ENCODE results near the gene OR9Q1. TPM values are rescaled to one million over a fixed set of nuclear protein-coding genes. Genes with fewer than 3 reads are reported as not detected.

Gene OR9Q1
- total RNA-seq, 5 donors from 2014 or later (not counting 1 experiment from before 2014, with no cell fraction given): not detected

DNA sequence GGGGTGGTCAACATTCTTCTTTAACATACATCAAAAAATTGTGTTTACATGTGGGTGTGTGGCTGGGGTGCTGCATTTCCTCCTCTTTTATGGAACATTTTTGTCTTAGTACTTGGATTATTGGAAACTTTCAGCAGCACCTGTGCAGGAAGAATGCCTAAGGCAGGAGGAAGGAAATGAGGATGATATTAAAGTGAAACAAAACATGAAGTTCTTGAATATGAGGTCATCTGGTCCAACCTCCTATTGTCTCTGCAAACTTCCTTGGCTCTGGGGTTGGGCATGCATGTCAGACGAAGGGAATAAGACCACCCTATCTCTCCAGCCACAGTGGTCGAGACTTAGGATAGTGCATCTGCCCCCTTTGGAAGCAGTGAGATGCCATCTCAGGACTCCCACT is 20.6 kb upstream of the OR9Q1 start:
- WGBS (ENCODE audit: insufficient coverage): no CpG with 5 or more reads among the region's 2 CpGs
- no peaks in the 10 kb centered on the region for H3K9me3 Mint-ChIP-seq
- H3K4me3 Mint-ChIP-seq: no peak overlapping the region
- ChIA-PET POLR2A (no interaction called here), CTCF (no interaction called here)
- DNase-seq (no peak), ATAC-seq (replicated peaks in 1 of 4) (no peak)
- Histone ChIP-seq H3K4me3 (ENCODE audit: control insufficient read depth in 1 of 2, extremely low read depth in 1 of 2, low read length in 1 of 2) (no peak overlapping the region), H3K9me3 (no peaks in the 10 kb centered on the region), H3K27ac (ENCODE audit: low read length) (no peak overlapping the region), H3K27me3 (replicated peaks in 1 of 2; ENCODE audit: control insufficient read depth in 2 of 2, extremely low read depth in 1 of 2, insufficient read depth in 2 of 2, low read length in 1 of 2) (peaks cover 0 to 7% of the 10 kb centered on the region in 2 experiments), H3K4me1 (ENCODE audit: control insufficient read depth in 1 of 2, extremely low read depth in 1 of 2, insufficient read depth in 2 of 2, low read length in 2 of 2) (no peaks in the 10 kb centered on the region), H3K36me3 (ENCODE audit: control insufficient read depth in 2 of 2, extremely low read depth in 1 of 2, insufficient read depth in 1 of 2, low read length in 1 of 2) (no peaks in the 10 kb centered on the region)
- peaks cover 28 to 32% of the 10 kb centered on the region in 2 donors for H3K27me3 Mint-ChIP-seq
- H3K4me1 Mint-ChIP-seq: peaks cover 0 to 11% (median 3%) of the 10 kb centered on the region in 3 donors
- H3K27ac Mint-ChIP-seq: no peak overlapping the region
- H3K36me3 Mint-ChIP-seq: no peaks in the 10 kb centered on the region

DNA sequence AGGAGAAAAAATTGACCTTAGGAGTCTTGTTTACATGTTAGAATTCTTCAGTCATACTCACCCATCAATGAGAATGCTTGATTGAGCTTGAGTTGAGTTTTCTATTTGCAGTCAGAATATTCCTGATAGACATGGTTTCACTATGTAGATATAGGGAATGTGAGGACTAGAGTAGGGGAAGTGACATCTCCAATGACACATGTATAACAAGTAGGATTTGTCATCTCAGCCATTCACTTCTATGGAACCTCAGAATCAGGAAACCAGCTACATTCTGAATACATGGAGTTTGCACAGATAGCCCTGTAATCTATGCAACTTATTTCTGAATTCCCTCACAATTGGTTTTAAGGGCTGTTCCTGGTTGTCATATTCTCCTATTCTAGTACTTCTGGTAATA is 20.1 kb upstream of the OR9Q1 start:
- Histone ChIP-seq H3K9me3 (no peaks in the 10 kb centered on the region), H3K4me1 (ENCODE audit: control insufficient read depth in 1 of 2, extremely low read depth in 1 of 2, insufficient read depth in 2 of 2, low read length in 2 of 2) (no peaks in the 10 kb centered on the region), H3K36me3 (ENCODE audit: control insufficient read depth in 2 of 2, extremely low read depth in 1 of 2, insufficient read depth in 1 of 2, low read length in 1 of 2) (no peaks in the 10 kb centered on the region), H3K27me3 (replicated peaks in 1 of 2; ENCODE audit: control insufficient read depth in 2 of 2, extremely low read depth in 1 of 2, insufficient read depth in 2 of 2, low read length in 1 of 2) (peaks cover 0 to 7% of the 10 kb centered on the region in 2 experiments), H3K4me3 (ENCODE audit: control insufficient read depth in 1 of 2, extremely low read depth in 1 of 2, low read length in 1 of 2) (no peak overlapping the region), H3K27ac (ENCODE audit: low read length) (no peak overlapping the region)
- ATAC-seq (replicated peaks in 1 of 4): no peak
- H3K4me3 Mint-ChIP-seq: no peak overlapping the region
- POLR2A ChIA-PET: no interaction called here
- H3K9me3 Mint-ChIP-seq: no peaks in the 10 kb centered on the region
- no peak for DNase-seq
- no peaks in the 10 kb centered on the region for H3K36me3 Mint-ChIP-seq
- H3K4me1 Mint-ChIP-seq: peaks cover 0 to 11% (median 3%) of the 10 kb centered on the region in 3 donors
- CTCF ChIA-PET: no interaction called here
- no peak overlapping the region for H3K27ac Mint-ChIP-seq
- H3K27me3 Mint-ChIP-seq: peaks cover 28 to 32% of the 10 kb centered on the region in 2 donors

DNA sequence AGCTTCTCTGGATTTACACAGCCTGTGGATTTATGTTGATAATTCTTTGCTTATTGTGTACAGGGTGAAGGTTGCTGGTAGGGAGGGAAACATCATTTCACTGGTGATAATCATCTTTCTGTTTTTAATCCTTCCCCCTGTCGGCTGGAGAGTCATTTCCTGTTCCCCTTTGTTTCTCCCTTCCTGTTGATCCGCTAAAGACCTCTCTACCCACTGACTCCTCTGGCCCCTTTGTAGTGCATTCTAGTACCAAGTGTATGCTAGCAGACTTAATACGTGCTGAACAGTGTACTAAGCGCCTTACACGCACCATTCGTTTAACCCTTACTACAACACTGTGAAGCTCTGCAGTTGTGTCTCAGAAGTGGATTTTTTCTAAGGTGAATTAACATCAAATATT is 19.0 kb upstream of the OR9Q1 start:
- Mint-ChIP-seq H3K36me3 (no peaks in the 10 kb centered on the region), H3K27ac (peak overlapping the region in 1 of 2 donors; percentile 9), H3K27me3 (peaks cover 28 to 32% of the 10 kb centered on the region in 2 donors), H3K4me3 (no peak overlapping the region), H3K4me1 (peaks cover 0 to 11% (median 3%) of the 10 kb centered on the region in 3 donors), H3K9me3 (no peaks in the 10 kb centered on the region)
- Histone ChIP-seq H3K4me3 (ENCODE audit: control insufficient read depth in 1 of 2, extremely low read depth in 1 of 2, low read length in 1 of 2) (no peak overlapping the region), H3K9me3 (no peaks in the 10 kb centered on the region), H3K36me3 (ENCODE audit: control insufficient read depth in 2 of 2, extremely low read depth in 1 of 2, insufficient read depth in 1 of 2, low read length in 1 of 2) (no peaks in the 10 kb centered on the region), H3K27me3 (replicated peaks in 1 of 2; ENCODE audit: control insufficient read depth in 2 of 2, extremely low read depth in 1 of 2, insufficient read depth in 2 of 2, low read length in 1 of 2) (peaks cover 0 to 7% of the 10 kb centered on the region in 2 experiments), H3K4me1 (ENCODE audit: control insufficient read depth in 1 of 2, extremely low read depth in 1 of 2, insufficient read depth in 2 of 2, low read length in 2 of 2) (no peaks in the 10 kb centered on the region), H3K27ac (ENCODE audit: low read length) (no peak overlapping the region)
- no peak for DNase-seq
- ChIA-PET CTCF (no interaction called here), POLR2A (no interaction called here)
- no CpG with 5 or more reads among the region's 6 CpGs for WGBS (ENCODE audit: insufficient coverage)
- no peak for ATAC-seq (replicated peaks in 1 of 4)

DNA sequence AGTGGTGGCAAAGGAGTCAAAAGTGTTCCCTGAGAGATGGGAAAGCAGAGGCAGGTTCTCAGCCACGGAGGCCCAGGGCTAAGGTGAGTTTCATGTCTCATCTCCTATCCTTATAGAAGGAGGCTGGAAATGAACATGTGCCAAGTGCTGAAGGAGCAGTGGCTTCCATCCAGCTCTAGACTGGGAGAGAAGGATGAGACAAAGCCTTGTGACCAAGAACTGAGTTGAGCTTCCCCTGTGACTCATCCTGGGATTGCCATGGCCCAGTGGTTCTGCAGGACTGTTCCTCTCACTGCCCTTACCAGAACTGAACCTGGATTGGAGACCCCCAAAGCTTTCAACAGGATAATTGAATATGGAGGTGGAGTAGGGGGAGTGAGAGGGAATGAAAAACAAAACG is 16.7 kb upstream of the OR9Q1 start:
- Histone ChIP-seq H3K27ac (ENCODE audit: low read length) (no peak overlapping the region), H3K27me3 (replicated peaks in 1 of 2; ENCODE audit: control insufficient read depth in 2 of 2, extremely low read depth in 1 of 2, insufficient read depth in 2 of 2, low read length in 1 of 2) (peaks cover 0 to 7% of the 10 kb centered on the region in 2 experiments), H3K36me3 (ENCODE audit: control insufficient read depth in 2 of 2, extremely low read depth in 1 of 2, insufficient read depth in 1 of 2, low read length in 1 of 2) (no peaks in the 10 kb centered on the region), H3K4me1 (ENCODE audit: control insufficient read depth in 1 of 2, extremely low read depth in 1 of 2, insufficient read depth in 2 of 2, low read length in 2 of 2) (no peaks in the 10 kb centered on the region), H3K9me3 (no peaks in the 10 kb centered on the region), H3K4me3 (ENCODE audit: control insufficient read depth in 1 of 2, extremely low read depth in 1 of 2, low read length in 1 of 2) (no peak overlapping the region)
- no peaks in the 10 kb centered on the region for H3K36me3 Mint-ChIP-seq
- no peak overlapping the region for H3K4me3 Mint-ChIP-seq
- H3K27me3 Mint-ChIP-seq: peaks cover 25 to 38% of the 10 kb centered on the region in 2 donors
- no peak overlapping the region for H3K27ac Mint-ChIP-seq
- H3K4me1 Mint-ChIP-seq: peaks cover 0 to 11% (median 3%) of the 10 kb centered on the region in 3 donors
- no CpG with 5 or more reads among the region's 2 CpGs for WGBS (ENCODE audit: insufficient coverage)
- no peaks in the 10 kb centered on the region for H3K9me3 Mint-ChIP-seq
- ChIA-PET POLR2A (no interaction called here), CTCF (no interaction called here)
- ATAC-seq (replicated peaks in 1 of 4) (no peak), DNase-seq (no peak)

DNA sequence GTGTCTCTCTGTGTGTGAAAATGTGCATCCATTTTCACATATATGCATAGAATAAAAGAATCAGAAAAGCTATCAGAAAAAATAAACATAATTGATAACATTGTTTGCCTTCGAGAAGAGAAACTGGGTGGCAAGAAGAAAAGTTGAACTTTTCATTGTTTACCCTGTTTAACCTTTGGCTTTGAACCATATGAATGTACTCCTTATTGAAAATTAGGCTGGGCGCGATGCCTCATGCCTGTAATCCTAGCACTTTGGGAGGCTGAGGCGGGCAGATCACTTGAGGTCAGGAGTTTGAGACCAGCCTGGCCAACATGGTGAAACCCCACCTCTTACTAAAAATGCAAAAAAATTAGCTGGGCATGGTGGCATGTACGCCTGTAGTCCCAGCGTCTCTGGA is 11.9 kb upstream of the OR9Q1 start:
- ATAC-seq (replicated peaks in 1 of 4) (no peak), DNase-seq (no peak)
- Mint-ChIP-seq H3K9me3 (no peaks in the 10 kb centered on the region), H3K27ac (no peak overlapping the region), H3K36me3 (no peaks in the 10 kb centered on the region), H3K27me3 (peaks cover 12 to 14% of the 10 kb centered on the region in 2 donors), H3K4me3 (no peak overlapping the region), H3K4me1 (no peaks in the 10 kb centered on the region)
- WGBS (ENCODE audit: insufficient coverage): 73% methylated on average over 3 of the region's 6 CpGs
- Histone ChIP-seq H3K27me3 (replicated peaks in 1 of 2; ENCODE audit: control insufficient read depth in 2 of 2, extremely low read depth in 1 of 2, insufficient read depth in 2 of 2, low read length in 1 of 2) (peaks cover 0 to 5% of the 10 kb centered on the region in 2 experiments), H3K4me1 (ENCODE audit: control insufficient read depth in 1 of 2, extremely low read depth in 1 of 2, insufficient read depth in 2 of 2, low read length in 2 of 2) (no peaks in the 10 kb centered on the region), H3K36me3 (ENCODE audit: control insufficient read depth in 2 of 2, extremely low read depth in 1 of 2, insufficient read depth in 1 of 2, low read length in 1 of 2) (no peaks in the 10 kb centered on the region), H3K27ac (ENCODE audit: low read length) (no peak overlapping the region), H3K9me3 (no peaks in the 10 kb centered on the region), H3K4me3 (ENCODE audit: control insufficient read depth in 1 of 2, extremely low read depth in 1 of 2, low read length in 1 of 2) (no peak overlapping the region)
- ChIA-PET POLR2A (no interaction called here), CTCF (no interaction called here)

DNA sequence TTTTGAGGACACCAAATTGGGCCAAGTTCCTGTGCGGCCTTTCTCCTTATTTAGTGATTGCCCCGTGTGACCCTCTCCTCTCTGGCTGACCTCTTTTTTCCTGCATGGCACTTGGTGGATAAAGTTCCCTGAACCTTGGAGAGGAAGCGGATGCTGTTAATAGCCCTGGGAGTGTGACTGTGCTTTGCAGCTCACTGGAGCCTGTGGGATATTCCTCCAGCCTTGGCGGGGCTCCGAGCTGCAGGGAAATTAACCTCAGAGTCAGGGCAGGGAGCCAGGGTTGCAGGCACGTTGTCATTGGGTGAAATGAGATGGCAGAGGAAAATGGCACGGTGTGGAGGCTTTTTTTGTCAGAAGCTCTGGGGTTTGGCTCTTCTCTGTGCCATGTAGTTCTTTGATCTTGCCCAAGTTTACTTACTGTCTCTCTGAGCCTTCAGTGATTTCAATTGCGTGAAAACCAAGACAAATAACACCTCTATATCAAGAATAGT is 965 bp downstream of the OR9Q1 start:
- Histone ChIP-seq H3K9me3 (no peaks in the 10 kb centered on the region), H3K27ac (ENCODE audit: low read length) (no peak overlapping the region), H3K4me3 (ENCODE audit: control insufficient read depth in 1 of 2, extremely low read depth in 1 of 2, low read length in 1 of 2) (no peak overlapping the region), H3K27me3 (replicated peaks in 1 of 2; ENCODE audit: control insufficient read depth in 2 of 2, extremely low read depth in 1 of 2, insufficient read depth in 2 of 2, low read length in 1 of 2) (peaks cover 0 to 2% of the 10 kb centered on the region in 2 experiments), H3K4me1 (ENCODE audit: control insufficient read depth in 1 of 2, extremely low read depth in 1 of 2, insufficient read depth in 2 of 2, low read length in 2 of 2) (no peaks in the 10 kb centered on the region), H3K36me3 (ENCODE audit: control insufficient read depth in 2 of 2, extremely low read depth in 1 of 2, insufficient read depth in 1 of 2, low read length in 1 of 2) (no peaks in the 10 kb centered on the region)
- Mint-ChIP-seq H3K4me3 (no peak overlapping the region), H3K4me1 (no peaks in the 10 kb centered on the region), H3K27ac (no peak overlapping the region), H3K27me3 (peaks cover 3 to 6% of the 10 kb centered on the region in 2 donors), H3K36me3 (no peaks in the 10 kb centered on the region), H3K9me3 (no peaks in the 10 kb centered on the region)
- DNase-seq (no peak), ATAC-seq (replicated peaks in 1 of 4) (no peak)
- POLR2A ChIA-PET: no interaction called here
- CTCF ChIA-PET: no interaction called here
- WGBS (ENCODE audit: insufficient coverage): 38% methylated on average over 7 of the region's 8 CpGs

DNA sequence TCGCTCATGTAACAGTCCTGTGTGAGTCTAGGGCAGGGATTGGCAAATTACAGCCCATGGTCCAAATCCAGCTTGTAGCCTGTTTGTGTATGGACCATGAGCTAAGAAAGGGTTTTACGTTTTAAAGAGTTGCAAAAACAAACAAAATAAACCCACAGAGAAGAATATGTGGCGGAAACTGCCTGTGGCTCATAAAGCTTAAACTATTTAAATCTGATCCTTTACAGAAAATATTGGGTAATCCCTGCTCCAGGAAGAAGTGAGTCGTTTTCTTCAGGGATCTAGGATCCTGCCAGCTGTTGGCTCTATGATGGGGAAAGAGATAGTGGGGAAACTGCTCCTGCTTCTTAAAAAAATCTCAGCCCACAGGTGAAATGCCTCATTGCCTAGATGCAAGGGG is 3.7 kb downstream of the OR9Q1 start:
- Histone ChIP-seq H3K9me3 (no peaks in the 10 kb centered on the region), H3K27me3 (replicated peaks in 1 of 2; ENCODE audit: control insufficient read depth in 2 of 2, extremely low read depth in 1 of 2, insufficient read depth in 2 of 2, low read length in 1 of 2) (peaks cover 0 to 2% of the 10 kb centered on the region in 2 experiments), H3K4me3 (ENCODE audit: control insufficient read depth in 1 of 2, extremely low read depth in 1 of 2, low read length in 1 of 2) (no peak overlapping the region), H3K36me3 (ENCODE audit: control insufficient read depth in 2 of 2, extremely low read depth in 1 of 2, insufficient read depth in 1 of 2, low read length in 1 of 2) (no peaks in the 10 kb centered on the region), H3K4me1 (ENCODE audit: control insufficient read depth in 1 of 2, extremely low read depth in 1 of 2, insufficient read depth in 2 of 2, low read length in 2 of 2) (no peaks in the 10 kb centered on the region), H3K27ac (ENCODE audit: low read length) (no peak overlapping the region)
- Mint-ChIP-seq H3K27me3 (peaks cover 6 to 21% of the 10 kb centered on the region in 2 donors), H3K4me3 (no peak overlapping the region), H3K36me3 (no peaks in the 10 kb centered on the region), H3K27ac (no peak overlapping the region), H3K4me1 (no peaks in the 10 kb centered on the region), H3K9me3 (no peaks in the 10 kb centered on the region)
- POLR2A ChIA-PET: no interaction called here
- WGBS (ENCODE audit: insufficient coverage): 40% methylated on average over 1 of the region's 4 CpGs
- CTCF ChIA-PET: no interaction called here
- no peak for ATAC-seq (replicated peaks in 1 of 4)
- DNase-seq: no peak
